GM10266 (cell line): Measurements from ENCODE around the gene CTDP1.

Experiments
- DNase-seq: peaks from one replicate; pipeline ENCODE4 v3.0.0; 2012; ENCODE audit errors: extremely low spot score
- CTCF ChIP-seq: IDR thresholded peaks from 2 replicates; pipeline ENCODE4 v1.5.1; 2012; ENCODE audit warnings: mild to moderate bottlenecking, low read depth; ENCODE audit not compliant: control insufficient read depth, insufficient read depth; ENCODE audit errors: missing control alignments

CTDP1 gene

DNA sequence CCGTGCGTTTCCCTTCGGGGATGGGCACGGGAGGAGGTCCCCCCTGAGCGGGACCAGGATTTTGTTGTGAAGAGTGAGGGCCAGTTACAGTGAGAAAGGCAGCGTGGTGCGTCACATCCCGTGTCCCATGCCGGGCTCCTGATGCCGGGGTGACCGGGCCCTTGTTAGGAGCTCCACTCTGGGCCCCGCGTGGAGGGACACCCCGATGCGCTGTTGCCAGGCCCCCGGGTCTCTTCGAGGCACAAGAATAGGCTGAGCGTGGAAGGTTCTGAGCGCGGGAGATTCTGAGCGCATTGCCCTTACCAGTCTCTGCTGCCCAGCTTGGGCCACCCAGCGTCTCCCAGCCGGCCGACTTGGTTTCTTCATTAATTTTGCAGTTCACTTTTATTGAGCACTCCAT is 17.6 kb downstream of the CTDP1 start:
- no peak for DNase-seq
- TF ChIP-seq CTCF: no peak

- no peak for DNase-seq
- no peak for TF ChIP-seq CTCF
These were observed 18.4 kb downstream of the CTDP1 start for GRCh38 chr18:79697976-79698375.

DNA sequence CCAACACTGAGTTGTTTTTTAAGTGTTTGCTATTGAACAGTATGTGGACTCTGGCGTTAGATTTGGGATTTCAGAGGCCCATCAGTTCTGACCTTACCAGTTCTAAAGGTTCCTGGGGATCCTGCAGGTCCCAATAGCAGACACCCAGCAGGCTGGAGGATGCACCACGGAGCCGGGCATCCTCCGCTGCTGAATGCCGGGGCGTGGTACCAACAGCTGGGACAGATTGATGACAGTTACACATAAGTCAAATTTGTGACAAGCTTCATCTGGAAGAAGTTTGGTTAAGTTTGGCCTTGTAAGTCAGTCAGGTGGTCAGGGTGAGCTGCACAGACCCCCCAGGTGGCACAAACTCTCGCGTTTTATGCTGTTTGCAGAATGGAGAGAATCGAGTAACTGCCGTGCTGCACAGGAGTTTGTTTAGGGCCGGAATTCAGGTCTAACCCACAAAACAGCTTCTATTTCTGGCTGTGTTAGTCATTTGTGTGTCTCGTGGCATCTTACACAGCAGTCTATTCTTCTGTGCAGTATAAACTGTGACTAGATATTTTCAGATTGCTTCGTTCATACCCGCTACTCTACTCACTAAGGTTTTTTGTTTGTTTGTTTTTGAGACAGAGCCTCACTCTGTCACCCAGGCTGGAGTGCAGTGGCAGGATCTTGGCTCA is 19.2 kb downstream of the CTDP1 start:
- no peak for TF ChIP-seq CTCF
- no peak for DNase-seq

DNA sequence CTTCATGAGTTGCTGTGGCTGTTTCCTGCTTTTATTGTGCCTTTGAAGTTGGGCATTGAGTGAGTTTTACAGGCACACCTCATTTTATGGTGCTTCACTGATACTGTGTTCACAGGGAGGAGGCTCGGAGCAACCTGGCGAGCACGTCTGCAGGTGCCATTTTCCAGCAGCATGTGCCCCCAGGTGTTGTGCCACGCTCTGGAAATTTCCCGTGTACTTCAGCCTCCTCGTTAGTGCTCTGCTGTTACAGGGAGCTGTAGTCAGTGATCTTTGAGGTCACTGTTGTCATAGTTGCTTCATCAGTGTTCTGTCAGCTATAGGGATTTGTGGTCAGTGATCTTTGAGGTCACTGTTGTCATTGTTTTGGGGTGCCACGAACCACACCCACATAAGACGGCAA is 20.1 kb downstream of the CTDP1 start:
- DNase-seq: no peak

DNA sequence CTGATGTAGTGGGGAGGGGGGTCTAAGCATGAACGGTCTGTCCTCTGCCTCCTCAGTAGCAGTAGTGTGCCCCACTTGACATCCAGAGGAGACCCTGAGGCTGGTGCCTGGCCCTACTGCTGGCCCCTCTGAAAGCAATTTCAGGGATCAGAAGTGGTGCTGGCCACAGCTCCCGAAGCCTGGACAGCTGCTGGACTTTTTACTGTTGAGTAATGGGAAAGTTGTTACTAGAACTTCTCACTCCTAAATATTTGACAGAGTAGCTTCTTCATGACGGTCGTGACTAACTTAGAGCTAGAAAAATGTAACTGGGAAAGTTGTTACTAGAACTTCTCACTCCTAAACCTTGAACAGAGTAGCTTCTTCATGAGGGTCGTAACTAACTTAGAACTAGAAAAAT is 23.3 kb downstream of the CTDP1 start:
- DNase-seq: no peak
- no peak for TF ChIP-seq CTCF

More for the DNA sequence above, 20.1 kb downstream of the CTDP1 start:
- TF ChIP-seq CTCF: no peak

DNA sequence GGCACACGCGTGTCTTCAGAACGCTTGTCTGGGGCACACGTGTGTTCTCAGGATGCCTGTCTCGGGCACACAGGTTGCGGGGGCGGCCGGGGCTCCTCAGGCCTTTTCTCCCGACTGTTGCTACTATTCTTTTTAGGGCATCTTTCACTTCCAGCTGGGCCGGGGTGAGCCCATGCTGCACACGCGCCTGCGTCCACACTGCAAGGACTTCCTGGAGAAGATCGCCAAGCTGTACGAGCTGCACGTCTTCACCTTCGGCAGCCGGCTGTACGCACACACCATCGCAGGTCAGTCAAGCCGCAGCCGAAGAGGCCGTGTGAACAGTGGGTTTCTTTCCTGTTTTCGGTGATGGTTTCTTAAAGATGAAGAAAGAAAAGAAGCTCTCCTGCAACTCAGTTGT is 25.0 kb downstream of the CTDP1 start:
- TF ChIP-seq CTCF: no peak
- no peak for DNase-seq

DNA sequence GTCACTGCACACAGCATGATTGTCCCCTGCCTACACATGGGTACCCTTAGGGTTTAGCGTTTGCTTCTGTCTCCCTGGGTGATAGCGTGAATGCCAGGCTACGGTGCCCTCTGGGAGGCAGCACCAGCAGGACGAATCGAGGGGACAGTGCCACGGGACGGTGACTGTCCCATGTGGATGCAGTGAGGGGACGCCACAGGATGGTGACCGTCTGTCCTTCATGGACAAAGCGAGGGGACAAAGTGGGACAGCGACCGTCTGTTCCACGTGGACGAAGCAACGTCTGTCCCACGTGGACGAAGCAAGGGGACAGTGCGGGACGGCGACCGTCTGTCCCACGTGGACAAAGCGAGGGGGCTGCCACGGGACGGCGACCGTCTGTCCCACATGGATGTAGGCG is 25.7 kb downstream of the CTDP1 start:
- no peak for DNase-seq
- TF ChIP-seq CTCF: no peak
